ENCODE measurements around the gene INSM1. TPM values are rescaled to one million over a fixed set of nuclear protein-coding genes. Genes with fewer than 3 reads are reported as not detected.

INSM1 gene
- total RNA-seq, 1 experiment from 2014 or later: 0.07 TPM

DNA sequence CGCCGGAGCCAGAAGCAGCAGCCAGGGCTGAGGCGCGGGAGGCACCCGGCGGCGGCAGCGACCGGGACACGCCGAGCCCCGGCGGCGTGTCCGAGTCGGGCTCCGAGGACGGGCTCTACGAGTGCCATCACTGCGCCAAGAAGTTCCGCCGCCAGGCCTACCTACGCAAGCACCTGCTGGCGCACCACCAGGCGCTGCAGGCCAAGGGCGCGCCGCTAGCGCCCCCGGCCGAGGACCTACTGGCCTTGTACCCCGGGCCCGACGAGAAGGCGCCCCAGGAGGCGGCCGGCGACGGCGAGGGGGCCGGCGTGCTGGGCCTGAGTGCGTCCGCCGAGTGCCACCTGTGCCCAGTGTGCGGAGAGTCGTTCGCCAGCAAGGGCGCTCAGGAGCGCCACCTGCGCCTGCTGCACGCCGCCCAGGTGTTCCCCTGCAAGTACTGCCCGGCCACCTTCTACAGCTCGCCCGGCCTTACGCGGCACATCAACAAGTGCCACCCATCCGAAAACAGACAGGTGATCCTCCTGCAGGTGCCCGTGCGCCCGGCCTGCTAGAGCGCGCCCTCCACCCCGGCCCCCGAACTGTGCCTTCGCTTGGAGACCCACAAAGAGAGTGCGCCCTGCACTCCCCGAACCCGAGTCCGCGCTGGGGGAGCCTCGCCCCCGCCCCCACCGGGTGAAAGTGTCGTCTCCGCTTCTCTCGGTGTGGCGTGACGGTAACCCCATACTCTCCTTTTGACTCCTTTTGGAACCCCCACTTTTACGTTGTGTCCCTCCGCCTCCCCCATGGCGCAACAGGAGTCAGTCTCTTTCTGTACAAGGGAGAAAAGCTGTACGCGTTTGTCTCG is 1.6 kb downstream of the INSM1 start:
- DNase-seq (ENCODE audit: low read depth, low spot score): no peak
- H3K27me3 ChIP-seq (ENCODE audit: insufficient read depth, low read length): peaks cover 15% of the 10 kb centered on the region; the same call in 1 of the 2 replicates
- RAD21 ChIA-PET (ENCODE audit: low non-redundant PET in 1 of 2, low total read pairs in 2 of 2, uncharacterized antibody in 2 of 2, unreplicated experiment in 2 of 2): no interaction called here

More for the DNA sequence above, 1.6 kb downstream of the INSM1 start:
- Histone ChIP-seq H2AFZ (ENCODE audit: low read depth, low read length, poor library complexity, severe bottlenecking) (no peak overlapping the region), H3K4me1 (ENCODE audit: control insufficient read depth in 1 of 2, insufficient read depth in 2 of 2, low read length in 2 of 2) (no peaks in the 10 kb centered on the region), H3K9me3 (ENCODE audit: control insufficient read depth in 1 of 2, insufficient read depth in 1 of 2, low read depth in 1 of 2, low read length in 2 of 2) (no peaks in the 10 kb centered on the region), H3K4me2 (ENCODE audit: low read length) (no peak overlapping the region), H3K4me3 (replicated peaks in 1 of 2; ENCODE audit: low read depth in 1 of 2, low read length in 2 of 2) (no peak overlapping the region), H4K20me1 (ENCODE audit: insufficient read depth) (no peaks in the 10 kb centered on the region), H3K79me2 (ENCODE audit: insufficient read depth, low read length) (no peaks in the 10 kb centered on the region), H3K36me3 (ENCODE audit: control insufficient read depth in 1 of 2, insufficient read depth in 2 of 2, low read length in 2 of 2) (no peaks in the 10 kb centered on the region), H3K9ac (ENCODE audit: low read length) (no peak overlapping the region), H3K9me2 (ENCODE audit: insufficient read depth) (no peaks in the 10 kb centered on the region), H3K27ac (ENCODE audit: low read depth, low read length) (no peak overlapping the region)
- intact Hi-C loops (cut with micrococcal nuclease): no loop called here
- no peak for ATAC-seq
- ChIA-PET POLR2A (no interaction called here), CTCF (no interaction called here)
- no peak for TF ChIP-seq ZFX (IDR thresholded peaks at IDR 0.05)
- TF ChIP-seq ZNF274 (IDR thresholded peaks at IDR 0.05; ENCODE audit: low read depth, low read length): no peak
- no peak for TF ChIP-seq SIN3A (IDR thresholded peaks at IDR 0.05; ENCODE audit: low read depth)
- TF ChIP-seq TCF7L2 (IDR thresholded peaks at IDR 0.05; ENCODE audit: borderline replicate concordance, extremely low read depth, insufficient read depth, insufficient read length): no peak
- TF ChIP-seq YY1 (IDR thresholded peaks at IDR 0.05; ENCODE audit: extremely low read depth, insufficient replicate concordance, low read depth, low read length): no peak
- TF ChIP-seq CEBPB (IDR thresholded peaks at IDR 0.05; ENCODE audit: low read depth): no peak
- no peak for TF ChIP-seq EGR1 (IDR thresholded peaks at IDR 0.05; ENCODE audit: low read depth)
- TF ChIP-seq MAX (IDR thresholded peaks at IDR 0.05): no peak
- TF ChIP-seq, protein P1, sequence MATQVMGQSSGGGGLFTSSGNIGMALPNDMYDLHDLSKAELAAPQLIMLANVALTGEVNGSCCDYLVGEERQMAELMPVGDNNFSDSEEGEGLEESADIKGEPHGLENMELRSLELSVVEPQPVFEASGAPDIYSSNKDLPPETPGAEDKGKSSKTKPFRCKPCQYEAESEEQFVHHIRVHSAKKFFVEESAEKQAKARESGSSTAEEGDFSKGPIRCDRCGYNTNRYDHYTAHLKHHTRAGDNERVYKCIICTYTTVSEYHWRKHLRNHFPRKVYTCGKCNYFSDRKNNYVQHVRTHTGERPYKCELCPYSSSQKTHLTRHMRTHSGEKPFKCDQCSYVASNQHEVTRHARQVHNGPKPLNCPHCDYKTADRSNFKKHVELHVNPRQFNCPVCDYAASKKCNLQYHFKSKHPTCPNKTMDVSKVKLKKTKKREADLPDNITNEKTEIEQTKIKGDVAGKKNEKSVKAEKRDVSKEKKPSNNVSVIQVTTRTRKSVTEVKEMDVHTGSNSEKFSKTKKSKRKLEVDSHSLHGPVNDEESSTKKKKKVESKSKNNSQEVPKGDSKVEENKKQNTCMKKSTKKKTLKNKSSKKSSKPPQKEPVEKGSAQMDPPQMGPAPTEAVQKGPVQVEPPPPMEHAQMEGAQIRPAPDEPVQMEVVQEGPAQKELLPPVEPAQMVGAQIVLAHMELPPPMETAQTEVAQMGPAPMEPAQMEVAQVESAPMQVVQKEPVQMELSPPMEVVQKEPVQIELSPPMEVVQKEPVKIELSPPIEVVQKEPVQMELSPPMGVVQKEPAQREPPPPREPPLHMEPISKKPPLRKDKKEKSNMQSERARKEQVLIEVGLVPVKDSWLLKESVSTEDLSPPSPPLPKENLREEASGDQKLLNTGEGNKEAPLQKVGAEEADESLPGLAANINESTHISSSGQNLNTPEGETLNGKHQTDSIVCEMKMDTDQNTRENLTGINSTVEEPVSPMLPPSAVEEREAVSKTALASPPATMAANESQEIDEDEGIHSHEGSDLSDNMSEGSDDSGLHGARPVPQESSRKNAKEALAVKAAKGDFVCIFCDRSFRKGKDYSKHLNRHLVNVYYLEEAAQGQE (IDR thresholded peaks at IDR 0.05; ENCODE audit: low read depth): no peak
- TF ChIP-seq ATF3 (IDR thresholded peaks at IDR 0.05): no peak
- no peak for TF ChIP-seq CTCF (IDR thresholded peaks at IDR 0.05 in 2 of 3, conservative IDR thresholded peaks at IDR 0.05 in 1 of 3; ENCODE audit: borderline replicate concordance in 1 of 3, insufficient read depth in 1 of 3, low read depth in 2 of 3, low read length in 2 of 3)
- no peak for TF ChIP-seq ELF1 (IDR thresholded peaks at IDR 0.05; ENCODE audit: borderline replicate concordance, low read depth)
- no peak for TF ChIP-seq ZBTB33 (IDR thresholded peaks at IDR 0.05; ENCODE audit: extremely low read depth, insufficient replicate concordance, low read length)
- no TSS peak for BruUV-seq (replicated peaks)
